HG03060 (cell line): ENCODE measurements around the gene BNIP1.

Experiments used
- ATAC-seq: cut with Tn5 transposase; IDR thresholded peaks from one replicate; pipeline ENCODE4 v1.9.1; 2021; ENCODE audit warnings: low read depth, moderate number of reproducible peaks; ENCODE audit not compliant: unreplicated experiment

The BNIP1 gene

DNA sequence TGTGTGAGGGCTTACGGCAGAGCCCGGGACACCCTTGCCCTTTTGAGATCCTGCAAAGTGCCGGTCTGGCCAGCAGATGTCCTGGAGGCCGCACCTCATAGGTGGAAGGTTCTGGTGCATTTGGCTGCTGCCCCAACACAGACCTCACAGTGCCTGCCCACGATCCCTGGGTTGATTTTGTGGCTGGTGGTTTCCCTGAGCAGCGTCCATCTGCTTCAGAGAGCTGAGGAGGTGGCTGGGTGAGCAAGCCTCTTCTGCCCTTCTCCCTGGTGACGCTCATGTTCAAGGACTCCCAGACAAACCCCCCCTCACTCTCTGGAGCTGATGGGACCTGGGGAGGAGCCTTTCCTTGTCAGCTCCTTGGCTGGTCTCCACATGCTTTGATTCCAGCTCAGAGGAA, 18.9 kb downstream of the BNIP1 start:
- ATAC-seq = no peak

- no peak for ATAC-seq
Measured at GRCh38 chr5:173165177-173166016, 21.1 kb downstream of the BNIP1 start.

GRCh38 chr5:173172166-173172565, 27.8 kb downstream of the BNIP1 start:
- ATAC-seq = no peak

DNA sequence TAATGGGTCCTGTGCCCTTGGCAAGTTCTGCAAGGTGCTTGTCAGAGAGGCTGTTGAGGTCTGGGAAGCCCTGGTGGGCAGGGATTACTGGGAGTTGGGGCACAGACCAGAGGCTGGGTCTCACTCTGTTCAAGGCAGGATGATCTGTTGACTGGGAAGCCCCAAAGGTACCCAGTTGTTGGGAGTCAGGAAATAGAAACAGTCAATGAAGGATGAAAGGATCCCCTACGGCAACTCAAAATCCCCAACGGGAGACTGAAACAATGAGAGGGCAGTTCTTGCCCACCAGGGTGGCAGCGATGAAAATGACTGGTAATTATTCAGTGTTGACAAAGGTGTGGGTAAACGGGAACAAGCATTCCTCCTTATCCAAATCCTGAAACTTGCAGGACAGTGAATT, 31.2 kb downstream of the BNIP1 start:
- no peak for ATAC-seq

GRCh38 chr5:173178369-173178910, 34.1 kb downstream of the BNIP1 start:
- no peak for ATAC-seq

DNA sequence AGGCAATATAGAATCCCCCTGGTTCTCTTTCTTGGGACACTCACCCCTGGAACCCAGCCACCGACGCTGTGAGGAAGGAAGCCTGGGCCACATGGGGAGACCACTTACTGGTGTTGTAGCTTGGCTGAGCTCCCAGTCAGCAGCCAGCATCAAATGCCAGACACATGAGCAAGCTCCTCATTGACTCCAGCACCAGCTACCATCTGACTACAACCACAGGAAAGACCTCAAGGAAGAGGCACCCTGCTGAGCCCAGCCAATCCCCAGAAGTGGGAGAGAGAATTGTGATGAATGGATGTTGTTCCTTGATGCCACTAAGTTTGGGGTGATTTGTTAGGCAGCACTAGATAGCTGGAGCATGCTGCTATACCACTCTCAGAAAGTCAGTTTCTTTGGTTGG, 36.0 kb downstream of the BNIP1 start:
- ATAC-seq = no peak

GRCh38 chr5:173187054-173187743, 42.9 kb downstream of the BNIP1 start:
- ATAC-seq = no peak

DNA sequence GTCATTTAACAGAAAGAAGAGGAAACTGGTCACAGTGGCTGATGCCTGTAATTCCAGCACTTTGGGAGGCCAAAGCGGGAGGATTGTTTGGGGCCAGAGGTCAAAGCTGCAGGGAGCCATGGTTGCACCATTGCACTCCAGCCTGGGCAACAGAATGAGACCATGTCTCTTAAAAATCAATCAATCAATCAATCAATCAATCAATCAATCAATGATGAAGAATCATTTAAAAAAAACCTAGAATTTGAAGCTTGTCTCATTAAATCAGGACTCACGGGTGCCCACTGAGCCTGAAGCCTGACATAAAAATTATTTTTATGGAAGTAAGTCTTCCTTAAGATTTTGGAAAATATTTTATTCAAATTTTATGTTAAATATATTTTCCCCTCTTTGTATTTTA, 43.9 kb downstream of the BNIP1 start:
- no peak for ATAC-seq

- no peak for ATAC-seq
Measured at GRCh38 chr5:173191015-173191414, 46.7 kb downstream of the BNIP1 start.

DNA sequence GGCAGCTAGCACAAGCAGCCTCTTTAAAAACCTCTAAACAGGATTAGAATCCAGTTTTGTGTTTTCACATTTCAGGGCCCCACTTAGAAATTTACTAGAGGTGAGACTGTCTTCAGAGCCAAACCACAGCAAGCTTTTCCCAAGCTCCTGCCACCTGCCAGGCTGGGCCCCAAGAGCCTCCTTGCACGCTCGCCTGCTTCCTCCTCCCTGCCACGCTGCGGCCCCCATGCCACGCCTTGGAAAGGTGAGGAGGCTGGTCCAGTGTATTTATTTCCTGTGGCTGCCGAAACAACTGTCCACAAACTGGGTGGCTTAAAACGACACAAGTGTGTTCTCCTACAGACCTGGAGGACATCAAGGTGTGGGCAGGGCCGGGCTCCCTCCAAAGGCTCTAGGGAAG, 47.2 kb downstream of the BNIP1 start:
- no peak for ATAC-seq

DNA sequence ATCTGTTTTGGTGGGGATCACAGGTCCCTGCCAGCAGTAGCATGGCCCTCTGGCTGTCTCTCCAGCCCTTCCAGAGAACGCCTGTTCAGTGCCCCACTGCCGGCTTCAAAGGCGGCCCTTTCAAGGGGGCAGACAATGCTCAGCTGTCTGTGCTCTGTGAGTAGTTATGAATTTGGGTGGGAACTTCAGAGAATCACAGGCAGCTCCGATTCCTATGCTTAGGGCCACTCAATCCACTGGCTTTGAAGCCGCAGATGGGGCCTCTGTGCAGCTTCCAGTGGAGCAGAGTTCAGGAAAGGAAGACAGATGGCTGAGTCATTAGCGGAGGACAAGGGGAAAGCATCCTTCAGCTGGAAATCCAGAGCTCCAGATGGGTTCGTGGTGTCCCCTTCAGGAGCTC, 48.2 kb downstream of the BNIP1 start:
- ATAC-seq = no peak

DNA sequence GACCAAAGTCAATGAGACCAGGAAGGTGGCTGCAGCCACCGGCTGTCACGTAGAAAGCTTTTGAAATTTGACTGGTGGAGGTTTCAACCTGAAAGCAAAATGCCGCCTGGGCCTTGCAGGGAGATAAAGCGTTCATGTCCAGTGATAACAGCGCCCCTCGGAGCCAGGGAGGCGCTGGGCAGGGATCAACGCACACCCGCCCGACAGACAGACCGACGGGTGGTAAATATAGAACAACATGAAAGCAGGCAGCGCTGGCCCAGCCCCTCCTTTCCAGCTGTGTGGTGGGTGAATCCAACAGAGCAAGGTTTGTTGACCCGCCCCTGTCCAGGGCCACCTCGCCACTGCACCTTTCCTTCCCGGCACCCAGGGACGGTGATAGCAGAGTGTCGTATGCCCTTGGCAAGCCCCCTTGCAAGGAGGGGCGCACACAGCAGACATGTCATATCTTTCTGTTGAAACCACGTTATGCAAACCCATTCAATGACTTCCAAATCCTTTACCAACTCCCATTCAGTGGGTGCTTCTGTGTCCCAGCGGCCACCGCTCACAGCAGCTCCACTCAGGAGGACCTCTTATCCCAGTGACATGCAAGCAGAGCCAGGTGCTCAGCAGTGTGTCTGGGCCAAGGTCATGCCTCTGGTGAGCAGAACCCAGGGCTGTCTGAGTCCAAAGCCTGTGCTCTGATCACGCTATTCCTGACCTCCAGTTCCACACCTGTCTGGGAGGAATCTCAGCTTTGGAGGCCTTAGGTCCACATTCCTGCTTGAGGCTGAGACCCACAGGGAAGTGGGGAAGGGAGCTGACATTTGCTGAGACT, 52.0 kb downstream of the BNIP1 start:
- no peak for ATAC-seq

DNA sequence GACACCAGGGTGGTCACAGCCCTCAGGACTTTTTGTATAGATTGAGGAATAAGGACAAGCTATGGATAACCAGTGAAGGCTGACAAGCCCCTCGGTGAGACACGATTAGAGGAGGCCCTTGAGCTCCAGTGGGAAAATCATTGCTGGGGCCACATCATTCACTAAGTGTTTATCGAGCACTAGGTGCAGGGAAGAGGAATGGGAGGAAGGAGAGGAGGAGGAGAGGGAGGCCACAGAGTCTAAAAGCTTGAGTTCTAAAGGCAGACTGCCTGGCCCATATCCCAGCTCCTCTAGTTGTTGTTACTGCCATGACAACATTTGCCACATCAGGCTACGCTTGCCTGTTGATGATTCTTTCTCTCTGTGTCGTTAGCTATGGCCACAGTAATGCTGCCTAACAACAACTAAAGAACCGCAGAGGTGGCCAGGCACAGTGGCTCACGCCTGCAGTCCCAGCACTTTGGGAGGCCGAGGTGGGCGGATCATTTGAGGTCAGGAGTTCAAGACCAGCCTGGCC, 53.1 kb downstream of the BNIP1 start:
- no peak for ATAC-seq

DNA sequence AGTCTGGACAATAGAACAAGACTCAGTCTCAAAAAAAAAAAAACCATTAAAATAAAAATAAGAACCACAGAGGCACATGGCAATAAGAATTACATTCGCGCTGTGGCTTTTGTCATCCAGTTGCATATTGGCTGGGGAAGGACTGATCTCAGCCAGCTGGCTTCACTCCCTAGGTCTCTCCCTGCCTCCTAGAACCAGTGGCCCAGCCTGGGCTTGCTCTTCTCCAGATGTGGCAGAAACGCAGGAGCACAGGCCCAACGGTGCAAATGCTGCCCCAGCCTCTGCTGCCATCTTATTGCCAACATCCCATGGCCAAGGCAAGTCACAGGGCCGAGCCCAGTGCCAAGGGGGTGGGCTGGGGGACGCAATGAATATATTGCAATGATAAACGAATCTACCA, 53.7 kb downstream of the BNIP1 start:
- no peak for ATAC-seq

DNA sequence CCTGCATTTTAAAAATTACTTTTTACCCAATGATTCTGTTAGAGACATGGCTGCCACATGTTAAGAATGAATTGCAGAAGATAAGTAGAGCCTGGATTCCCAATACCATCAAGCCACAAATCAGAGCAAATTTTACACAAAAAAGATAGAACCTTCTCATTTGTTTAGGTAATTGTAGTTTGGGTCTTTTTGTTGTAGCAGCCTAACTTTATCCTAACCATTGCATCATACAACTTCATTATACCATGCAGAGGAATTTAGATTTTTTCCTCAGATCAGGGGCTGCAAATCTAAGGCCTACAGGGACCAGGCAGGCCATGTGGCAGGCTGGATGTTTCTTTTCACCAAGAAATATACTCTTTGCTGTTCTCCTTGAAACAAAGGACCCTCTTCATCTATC, 56.0 kb downstream of the BNIP1 start:
- no peak for ATAC-seq

DNA sequence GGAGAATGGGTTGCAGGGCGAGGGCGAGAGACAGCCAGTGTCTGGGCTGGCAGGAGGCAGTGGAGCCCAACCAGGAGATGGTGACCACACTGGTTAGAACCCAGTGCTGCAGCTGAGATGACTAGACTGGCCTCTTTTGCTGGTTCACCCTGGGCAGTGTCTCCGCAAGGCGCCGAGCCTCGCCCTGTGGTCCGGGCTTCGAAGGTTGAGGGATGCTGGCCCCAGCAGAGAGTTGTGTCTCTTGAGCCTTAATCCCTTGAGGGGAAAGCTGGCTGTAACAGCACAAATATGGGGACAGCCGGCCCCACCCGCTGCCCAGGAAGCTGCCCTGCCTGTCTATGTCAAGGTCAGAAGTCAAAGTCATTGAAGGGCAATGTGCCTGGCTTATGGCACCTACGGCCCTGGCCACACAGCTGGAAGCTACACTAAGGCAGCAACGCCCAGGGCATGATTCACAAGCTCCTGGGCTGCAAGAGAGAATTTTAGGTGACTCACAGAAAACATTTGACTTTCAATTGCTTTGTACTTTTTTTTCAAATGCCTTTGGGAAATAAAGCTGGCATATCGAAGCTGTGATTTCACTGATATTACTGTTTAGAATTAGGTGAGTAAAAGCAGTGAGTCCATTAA, 57.4 kb downstream of the BNIP1 start:
- ATAC-seq = no peak

- ATAC-seq = no peak
Measured at GRCh38 chr5:173202266-173202875, 58.0 kb downstream of the BNIP1 start.

GRCh38 chr5:173204185-173204979, 60.1 kb downstream of the BNIP1 start:
- ATAC-seq = no peak

- no peak for ATAC-seq
Measured at GRCh38 chr5:173205916-173206315, 61.6 kb downstream of the BNIP1 start.
